GM18526 (cell line): ENCODE data around the gene LSS.

ENCODE experiments used
- POLR2A ChIP-seq: IDR thresholded peaks from 3 replicates; pipeline ENCODE4 v1.6.1; 2011; ENCODE audit not compliant: insufficient read length; ENCODE audit errors: extremely low read depth

Gene LSS

GRCh38 chr21:46188226-46189212 lies 40.1 kb downstream of the LSS start:
- TF ChIP-seq POLR2A, result no peak

- TF ChIP-seq POLR2A, result no peak
Measured at GRCh38 chr21:46187814-46188213, 40.8 kb downstream of the LSS start.

- no peak for TF ChIP-seq POLR2A
Measured at GRCh38 chr21:46187261-46187660, 41.3 kb downstream of the LSS start.

GRCh38 chr21:46185716-46186115 lies 42.9 kb downstream of the LSS start:
- TF ChIP-seq POLR2A, result no peak

GRCh38 chr21:46184625-46185555 lies 43.7 kb downstream of the LSS start:
- TF ChIP-seq POLR2A, result peak; percentile 38

- no peak for TF ChIP-seq POLR2A
Measured at GRCh38 chr21:46183910-46184624, 44.5 kb downstream of the LSS start, which contains the start of gene SPATC1L. Gene SPATC1L (minus strand): TSS chr21:46184459. CDS start chr21:46182816, 1,643 bp downstream.

- no peak for TF ChIP-seq POLR2A
Measured at GRCh38 chr21:46182548-46183336, 45.8 kb downstream of the LSS start.

GRCh38 chr21:46181953-46182547 lies 46.5 kb downstream of the LSS start:
- TF ChIP-seq POLR2A, result no peak

- no peak for TF ChIP-seq POLR2A
Measured at GRCh38 chr21:46181436-46181835, 47.1 kb downstream of the LSS start.

- no peak for TF ChIP-seq POLR2A
Measured at GRCh38 chr21:46180778-46181391, 47.7 kb downstream of the LSS start.

GRCh38 chr21:46180079-46180722 lies 48.4 kb downstream of the LSS start:
- no peak for TF ChIP-seq POLR2A

GRCh38 chr21:46179708-46180078 lies 48.9 kb downstream of the LSS start:
- no peak for TF ChIP-seq POLR2A

GRCh38 chr21:46178961-46179360 lies 49.6 kb downstream of the LSS start:
- TF ChIP-seq POLR2A, result no peak
